Activated CD8-positive, alpha-beta memory T cell treated with anti-CD3 and anti-CD28 coated beads for 1 hour (primary cell): Measurements from ENCODE around the gene PGPEP1.

Experiments used
- DNase-seq, 2 donors: peaks; one replicate each; pipeline ENCODE4 v3.0.0-alpha.2; 2020; ENCODE audit warnings: low read depth in 1 of 2; ENCODE audit errors: extremely low read depth in 1 of 2

The PGPEP1 gene

GRCh38 chr19:18415178-18415867, 74.9 kb downstream of the PGPEP1 start:
- no peak for DNase-seq

- DNase-seq, result no peak
Observed at GRCh38 chr19:18416778-18417249, 76.4 kb downstream of the PGPEP1 start.

GRCh38 chr19:18417250-18418028, 77.0 kb downstream of the PGPEP1 start:
- DNase-seq, result no peak

GRCh38 chr19:18418029-18418482, 77.7 kb downstream of the PGPEP1 start:
- DNase-seq, result no peak

GRCh38 chr19:18418483-18419194, 78.2 kb downstream of the PGPEP1 start:
- no peak for DNase-seq

- DNase-seq, result peak in 1 of 2 donors; percentile 52
Observed at GRCh38 chr19:18419195-18419698, 78.8 kb downstream of the PGPEP1 start, which contains the start of gene SSBP4. TSS of gene SSBP4 (plus strand) at chr19:18419398. CDS start at chr19:18419649, 251 bp downstream.
